ENCODE data around the gene TTC6. TPM values are rescaled to one million over a fixed set of nuclear protein-coding genes. Genes with fewer than 3 reads are reported as not detected.

Gene TTC6
- total RNA-seq, 2 donors from 2014 or later = not detected

- intact Hi-C loops (cut with DNase I) = no loop called here
- DNase-seq (ENCODE audit: low spot score) = no peak
Observed at GRCh38 chr14:37593511-37594237, 1.8 kb upstream of the TTC6 start.

DNA sequence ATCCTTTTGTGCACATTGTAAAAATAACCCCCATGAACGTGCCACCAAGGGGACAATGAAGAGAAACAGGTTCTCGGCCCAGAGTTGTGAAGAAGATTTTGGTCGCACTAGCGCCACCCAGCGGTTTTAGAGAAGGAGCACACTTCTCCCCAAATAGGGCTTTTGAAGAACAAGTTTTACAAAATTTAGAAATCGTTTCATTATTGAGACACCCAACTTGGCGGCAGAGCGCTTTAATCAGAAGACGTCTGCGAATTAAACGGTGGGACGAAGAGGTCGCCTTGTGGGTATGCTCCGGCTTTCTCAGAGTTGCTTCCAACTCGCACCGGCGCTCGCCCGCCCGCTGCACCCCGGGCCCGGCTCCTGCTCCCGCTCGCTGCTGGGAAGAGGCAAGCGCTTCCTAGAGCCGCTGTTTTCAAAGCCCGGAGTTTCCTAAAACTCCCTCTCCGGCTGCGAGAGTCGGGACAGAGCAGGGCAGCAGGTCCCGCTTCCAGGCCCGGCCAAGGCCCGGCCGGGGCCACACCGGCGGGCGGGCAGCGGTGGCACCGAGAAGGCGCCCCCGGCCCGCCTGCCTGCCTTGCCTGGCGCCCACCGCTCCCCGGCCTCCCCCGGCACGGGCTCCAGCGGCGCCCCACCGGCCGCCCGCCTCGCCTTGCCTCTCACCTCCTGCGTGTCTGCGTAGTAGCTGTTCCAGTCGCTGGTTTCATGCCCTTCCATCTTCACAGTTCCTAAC, 1.0 kb upstream of the TTC6 start:
- DNase-seq (ENCODE audit: low spot score) = peak; percentile 85
- intact Hi-C loops (cut with DNase I) = no loop called here

GRCh38 chr14:37595809-37596621, 586 bp downstream of the TTC6 start:
- intact Hi-C loops (cut with DNase I) = no loop called here
- DNase-seq (ENCODE audit: low spot score) = peak; percentile 83

DNA sequence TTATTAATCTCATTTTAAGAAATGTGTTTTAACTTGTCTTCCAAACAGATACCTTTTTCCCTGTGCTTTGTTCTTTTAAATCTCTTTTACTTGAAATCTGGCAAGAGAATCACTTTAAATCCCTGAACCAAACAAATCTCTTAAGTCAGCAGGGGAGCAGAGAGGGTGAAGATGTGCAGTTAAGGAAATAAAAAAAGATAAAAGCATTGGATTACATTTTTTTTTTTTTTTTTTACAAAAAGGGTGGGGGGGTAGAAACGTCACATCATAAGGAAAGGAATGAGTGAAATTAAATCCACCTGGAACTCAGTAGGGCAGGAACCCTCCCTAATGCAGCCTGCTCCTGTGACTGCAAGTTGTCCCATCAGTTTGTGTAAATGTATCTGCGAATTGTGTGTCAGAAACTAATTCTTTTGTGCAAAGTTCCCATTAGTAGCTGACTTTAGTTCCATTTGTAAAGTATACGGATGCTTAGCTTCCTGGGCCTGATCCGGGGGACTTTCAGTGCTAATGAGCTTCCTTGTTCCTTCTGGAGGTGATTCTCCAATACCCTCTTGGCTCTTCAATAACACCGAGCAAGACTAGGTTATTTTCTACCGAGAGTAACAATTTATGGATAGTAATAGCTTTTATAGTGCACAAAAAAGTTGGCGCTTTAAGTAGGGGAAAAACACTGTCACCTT, 1.5 kb downstream of the TTC6 start:
- no peak for DNase-seq (ENCODE audit: low spot score)

DNA sequence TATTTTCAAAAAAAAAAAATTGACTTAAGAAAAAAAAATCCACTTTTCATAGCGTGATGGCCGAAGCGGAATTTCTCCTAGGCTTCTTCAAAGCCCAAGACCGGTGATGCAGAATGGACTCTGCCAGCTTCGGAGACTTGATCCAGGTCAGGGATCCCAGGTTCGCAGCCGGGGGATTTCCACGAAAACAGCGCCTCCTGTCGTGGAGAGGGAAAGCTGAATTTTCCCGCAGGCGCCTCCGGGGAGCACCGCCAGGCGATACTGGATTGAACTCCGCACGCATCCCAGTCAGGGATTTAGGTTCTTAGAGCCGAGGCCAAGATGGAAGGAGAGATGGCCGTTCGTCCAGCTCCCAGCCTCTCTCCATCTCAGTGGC, 2.1 kb downstream of the TTC6 start:
- intact Hi-C loops (cut with DNase I) = no loop called here
- no peak for DNase-seq (ENCODE audit: low spot score)

More for the DNA sequence above, 1.5 kb downstream of the TTC6 start:
- intact Hi-C loops (cut with DNase I) = no loop called here

GRCh38 chr14:37597914-37598746, 2.7 kb downstream of the TTC6 start:
- intact Hi-C loops (cut with DNase I) = no loop called here
- DNase-seq (ENCODE audit: low spot score) = no peak

DNA sequence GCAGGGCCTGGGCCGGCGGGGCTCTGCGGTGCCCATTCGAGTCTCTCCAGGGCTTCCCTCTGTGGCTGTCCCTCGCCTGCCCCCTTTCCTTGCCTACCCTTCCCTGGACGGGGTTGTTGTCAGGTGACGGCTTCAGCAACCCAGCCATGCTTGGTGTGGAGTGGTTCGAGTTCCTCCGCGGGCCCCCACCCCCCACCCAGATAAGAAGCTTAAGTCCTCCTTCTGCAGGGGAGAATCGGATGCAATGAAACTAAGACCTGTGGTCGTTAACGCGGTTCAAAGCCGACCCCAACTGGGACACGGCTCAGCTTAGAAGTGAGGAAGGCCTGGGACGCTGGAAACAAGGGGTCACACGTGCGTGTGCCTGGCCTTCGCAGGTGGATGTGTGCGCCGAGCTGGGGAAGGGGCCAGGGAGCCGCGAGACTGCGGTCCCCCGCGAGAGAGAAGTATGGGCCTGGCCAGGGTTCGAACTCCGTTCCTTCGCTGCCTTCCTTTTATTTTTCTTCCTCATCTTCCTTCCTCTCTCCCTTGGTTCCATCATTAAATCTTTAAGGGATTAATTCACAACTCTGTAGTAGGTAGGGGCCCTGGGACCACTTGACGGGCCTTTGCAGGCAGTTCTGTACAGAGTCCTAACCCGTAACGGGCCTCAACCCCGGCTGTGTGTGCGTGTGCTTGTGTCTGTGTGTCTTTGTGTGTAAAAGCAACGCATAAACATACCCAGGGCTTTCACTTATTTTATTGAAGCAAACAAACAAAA, 3.5 kb downstream of the TTC6 start:
- no peak for DNase-seq (ENCODE audit: low spot score)
- intact Hi-C loops (cut with DNase I) = no loop called here

- DNase-seq (ENCODE audit: low spot score) = no peak
- intact Hi-C loops (cut with DNase I) = no loop called here
Observed at GRCh38 chr14:37599507-37600368, 4.3 kb downstream of the TTC6 start.

DNA sequence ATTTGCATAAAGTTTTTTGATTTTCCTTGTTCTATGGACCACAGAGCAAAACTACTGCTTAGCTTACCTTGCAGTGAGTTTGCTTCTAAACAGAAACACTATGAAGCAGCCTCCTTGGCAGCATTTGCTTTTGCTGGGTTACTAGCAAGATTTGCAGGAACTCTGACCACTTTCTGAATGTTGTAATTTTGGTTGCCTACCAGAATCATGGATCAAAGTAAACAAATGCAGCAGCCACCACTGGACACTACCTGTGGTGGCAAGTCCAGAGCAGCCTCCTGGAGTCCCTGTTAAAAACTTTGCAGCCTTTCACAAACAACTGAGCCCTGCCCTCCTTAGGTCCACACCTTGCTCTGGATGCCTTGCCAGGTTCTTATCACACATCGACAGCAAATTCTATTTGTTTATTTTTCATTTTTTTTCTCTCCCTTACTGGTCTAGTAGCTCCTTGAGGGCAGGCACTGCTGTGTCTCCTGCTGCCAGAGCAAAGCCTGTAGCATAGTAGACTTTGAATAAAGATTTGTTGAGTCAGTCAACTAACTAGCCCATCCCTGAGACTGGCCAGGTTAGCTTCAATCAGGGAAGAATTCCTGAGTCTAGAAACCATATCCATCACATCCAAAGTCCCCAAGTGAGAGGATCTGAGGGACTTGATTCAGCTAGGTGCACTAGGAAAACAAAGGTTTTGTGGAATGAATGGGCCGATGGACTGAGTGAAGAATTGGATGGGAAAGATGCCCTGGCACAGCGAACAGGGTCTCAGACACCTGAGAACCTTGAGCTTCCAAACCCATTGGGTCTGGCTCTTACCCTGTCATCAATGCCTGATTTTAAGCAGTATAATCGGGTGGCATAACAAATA, 5.7 kb downstream of the TTC6 start:
- DNase-seq (ENCODE audit: low spot score) = no peak
- intact Hi-C loops (cut with DNase I) = no loop called here

- no peak for DNase-seq (ENCODE audit: low spot score)
- intact Hi-C loops (cut with DNase I) = no loop called here
Observed at GRCh38 chr14:37601865-37602264, 6.4 kb downstream of the TTC6 start.

GRCh38 chr14:37602605-37603453, 7.4 kb downstream of the TTC6 start:
- DNase-seq (ENCODE audit: low spot score) = no peak

GRCh38 chr14:37603688-37604251, 8.3 kb downstream of the TTC6 start:
- intact Hi-C loops (cut with DNase I) = no loop called here
- no peak for DNase-seq (ENCODE audit: low spot score)

More at GRCh38 chr14:37602605-37603453, 7.4 kb downstream of the TTC6 start:
- intact Hi-C loops (cut with DNase I) = no loop called here

DNA sequence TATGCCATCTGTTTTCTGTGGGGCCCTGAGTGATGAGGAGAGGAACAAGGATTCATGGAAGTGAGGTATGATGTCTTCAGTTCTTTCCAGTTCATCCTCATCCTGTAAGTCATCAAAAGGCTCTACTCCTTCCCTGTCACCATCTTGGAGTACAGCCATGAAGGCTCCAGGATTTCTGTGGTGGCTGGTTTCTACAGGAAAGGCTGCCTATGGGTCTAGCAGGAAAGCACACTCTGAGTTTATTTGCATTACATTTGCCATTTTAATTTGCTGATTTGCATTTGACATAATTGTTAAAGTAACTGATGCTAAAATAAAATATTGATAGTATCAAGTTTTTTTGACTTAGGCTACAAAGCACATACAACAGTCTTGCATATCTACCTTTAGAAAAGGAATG, 11.2 kb downstream of the TTC6 start:
- no peak for DNase-seq (ENCODE audit: low spot score)
- intact Hi-C loops (cut with DNase I) = no loop called here

- intact Hi-C loops (cut with DNase I) = no loop called here
- no peak for DNase-seq (ENCODE audit: low spot score)
Observed at GRCh38 chr14:37608649-37609048, 13.2 kb downstream of the TTC6 start.

GRCh38 chr14:37610945-37611523, 15.6 kb downstream of the TTC6 start:
- intact Hi-C loops (cut with DNase I) = no loop called here
- DNase-seq (ENCODE audit: low spot score) = no peak
